Measurements from ENCODE around the gene NUP93.
"Not testable (repeated sequence)": the region's sequence is repeated elsewhere in the genome, so short reads cannot be mapped to it uniquely, and the experiment has no call there.

NUP93 gene

GRCh38 chr16:56864960-56865359 is 135.0 kb downstream of the NUP93 start, which contains the start of gene SLC12A3:
TSS of gene SLC12A3 (plus strand) at chr16:56865207. CDS start at chr16:56865236, 29 bp downstream.
- Histone ChIP-seq H3K36me3 (replicated peaks) (no peaks in the 10 kb centered on the region), H3K9me3 (no peaks in the 10 kb centered on the region), H3K4me3 (no peak within 1 kb of the TSS), H3K27me3 (ENCODE audit: low read depth) (no peaks in the 10 kb centered on the region), H3K4me1 (peaks cover 44% of the 10 kb centered on the region)
- DNase-seq (ENCODE audit: low spot score in 2 of 2), result peak in 1 of 2 experiments; percentile 29
- in situ Hi-C loops (cut with MboI; ENCODE audit: low sequenced_read_pairs), result loop anchor here (5.0 kb wide), 1 partner anchor 72 kb away; no protein-coding TSS in a partner anchor

GRCh38 chr16:56865394-56866062 is 135.6 kb downstream of the NUP93 start:
- peaks cover 38% of the 10 kb centered on the region for H3K4me1 ChIP-seq
- DNase-seq (ENCODE audit: low spot score in 2 of 2), result no peak
- H3K9me3 ChIP-seq, result no peaks in the 10 kb centered on the region
- H3K27me3 ChIP-seq (ENCODE audit: low read depth), result no peaks in the 10 kb centered on the region
- in situ Hi-C loops (cut with MboI; ENCODE audit: low sequenced_read_pairs), result loop anchor here (5.0 kb wide), 1 partner anchor 72 kb away; no protein-coding TSS in a partner anchor
- no peaks in the 10 kb centered on the region for H3K36me3 ChIP-seq (replicated peaks)
- no peak overlapping the region for H3K4me3 ChIP-seq

GRCh38 chr16:56866955-56867830 is 137.3 kb downstream of the NUP93 start:
- Histone ChIP-seq H3K27me3 (ENCODE audit: low read depth) (no peaks in the 10 kb centered on the region), H3K36me3 (replicated peaks) (no peaks in the 10 kb centered on the region), H3K4me3 (no peak overlapping the region), H3K4me1 (peaks cover 24% of the 10 kb centered on the region), H3K9me3 (no peaks in the 10 kb centered on the region)
- DNase-seq (ENCODE audit: low spot score in 2 of 2), result peak; percentile 70 to 87
- in situ Hi-C loops (cut with MboI; ENCODE audit: low sequenced_read_pairs), result loop anchor here (5.0 kb wide), 1 partner anchor 70 kb away; no protein-coding TSS in a partner anchor

GRCh38 chr16:56868175-56868574 is 138.2 kb downstream of the NUP93 start:
- no peak overlapping the region for H3K4me3 ChIP-seq
- no peaks in the 10 kb centered on the region for H3K36me3 ChIP-seq (replicated peaks)
- in situ Hi-C loops (cut with MboI; ENCODE audit: low sequenced_read_pairs), result loop anchor here (5.0 kb wide), 1 partner anchor 69 kb away; no protein-coding TSS in a partner anchor
- peaks cover 17% of the 10 kb centered on the region for H3K4me1 ChIP-seq
- H3K27me3 ChIP-seq (ENCODE audit: low read depth), result no peaks in the 10 kb centered on the region
- H3K9me3 ChIP-seq, result no peaks in the 10 kb centered on the region
- no peak for DNase-seq (ENCODE audit: low spot score in 2 of 2)

GRCh38 chr16:56868766-56869165 is 138.8 kb downstream of the NUP93 start:
- not testable (repeated sequence) for H3K9me3 ChIP-seq; H3K4me3 ChIP-seq; H3K36me3 ChIP-seq (replicated peaks); H3K27me3 ChIP-seq (ENCODE audit: low read depth); DNase-seq (ENCODE audit: low spot score in 2 of 2)
- H3K4me1 ChIP-seq, result peaks cover 17% of the 10 kb centered on the region
- in situ Hi-C loops (cut with MboI; ENCODE audit: low sequenced_read_pairs), result loop anchor here (5.0 kb wide), 1 partner anchor 69 kb away; no protein-coding TSS in a partner anchor

- in situ Hi-C loops (cut with MboI; ENCODE audit: low sequenced_read_pairs), result loop anchor here (5.0 kb wide), 1 partner anchor 68 kb away; no protein-coding TSS in a partner anchor
- H3K4me3 ChIP-seq, result no peak overlapping the region
- DNase-seq (ENCODE audit: low spot score in 2 of 2), result peak; percentile 31 to 65
These were observed 139.8 kb downstream of the NUP93 start for GRCh38 chr16:56869513-56870275.

GRCh38 chr16:56870276-56870888 is 140.5 kb downstream of the NUP93 start:
- Histone ChIP-seq H3K4me3 (no peak overlapping the region), H3K4me1 (peaks cover 5% of the 10 kb centered on the region), H3K36me3 (replicated peaks) (no peaks in the 10 kb centered on the region), H3K27me3 (ENCODE audit: low read depth) (no peaks in the 10 kb centered on the region), H3K9me3 (no peaks in the 10 kb centered on the region)
- in situ Hi-C loops (cut with MboI; ENCODE audit: low sequenced_read_pairs), result no loop called here
- DNase-seq (ENCODE audit: low spot score in 2 of 2), result no peak

More at GRCh38 chr16:56869513-56870275, 139.8 kb downstream of the NUP93 start:
- H3K9me3 ChIP-seq, result no peaks in the 10 kb centered on the region
- H3K27me3 ChIP-seq (ENCODE audit: low read depth), result no peaks in the 10 kb centered on the region
- no peaks in the 10 kb centered on the region for H3K36me3 ChIP-seq (replicated peaks)
- peaks cover 11% of the 10 kb centered on the region for H3K4me1 ChIP-seq

- no peak overlapping the region for H3K4me3 ChIP-seq
- H3K4me1 ChIP-seq, result peaks cover 5% of the 10 kb centered on the region
- no peaks in the 10 kb centered on the region for H3K27me3 ChIP-seq (ENCODE audit: low read depth)
- H3K9me3 ChIP-seq, result no peaks in the 10 kb centered on the region
- H3K36me3 ChIP-seq (replicated peaks), result no peaks in the 10 kb centered on the region
- in situ Hi-C loops (cut with MboI; ENCODE audit: low sequenced_read_pairs), result no loop called here
- DNase-seq (ENCODE audit: low spot score in 2 of 2), result no peak
These were observed 141.3 kb downstream of the NUP93 start for GRCh38 chr16:56871172-56871593.

- no peaks in the 10 kb centered on the region for H3K27me3 ChIP-seq (ENCODE audit: low read depth)
- in situ Hi-C loops (cut with MboI; ENCODE audit: low sequenced_read_pairs), result no loop called here
- no peaks in the 10 kb centered on the region for H3K9me3 ChIP-seq
- no peak overlapping the region for H3K4me3 ChIP-seq
- DNase-seq (ENCODE audit: low spot score in 2 of 2), result no peak
- no peaks in the 10 kb centered on the region for H3K4me1 ChIP-seq
- no peaks in the 10 kb centered on the region for H3K36me3 ChIP-seq (replicated peaks)
These were observed 143.0 kb downstream of the NUP93 start for GRCh38 chr16:56872863-56873391.

GRCh38 chr16:56874800-56875199 is 144.9 kb downstream of the NUP93 start:
- H3K4me3 ChIP-seq, result no peak overlapping the region
- no peaks in the 10 kb centered on the region for H3K36me3 ChIP-seq (replicated peaks)
- DNase-seq (ENCODE audit: low spot score in 2 of 2), result no peak
- no peaks in the 10 kb centered on the region for H3K4me1 ChIP-seq
- H3K27me3 ChIP-seq (ENCODE audit: low read depth), result no peaks in the 10 kb centered on the region
- no peaks in the 10 kb centered on the region for H3K9me3 ChIP-seq
- in situ Hi-C loops (cut with MboI; ENCODE audit: low sequenced_read_pairs), result no loop called here

GRCh38 chr16:56876048-56876447 is 146.1 kb downstream of the NUP93 start:
- Histone ChIP-seq H3K4me1 (no peaks in the 10 kb centered on the region), H3K36me3 (replicated peaks) (no peaks in the 10 kb centered on the region), H3K9me3 (no peaks in the 10 kb centered on the region), H3K4me3 (no peak overlapping the region), H3K27me3 (ENCODE audit: low read depth) (no peaks in the 10 kb centered on the region)
- in situ Hi-C loops (cut with MboI; ENCODE audit: low sequenced_read_pairs), result no loop called here
- DNase-seq (ENCODE audit: low spot score in 2 of 2), result no peak

- no peaks in the 10 kb centered on the region for H3K9me3 ChIP-seq
- no peaks in the 10 kb centered on the region for H3K4me1 ChIP-seq
- H3K27me3 ChIP-seq (ENCODE audit: low read depth), result no peaks in the 10 kb centered on the region
- H3K4me3 ChIP-seq, result no peak overlapping the region
- in situ Hi-C loops (cut with MboI; ENCODE audit: low sequenced_read_pairs), result no loop called here
- DNase-seq (ENCODE audit: low spot score in 2 of 2), result no peak
- no peaks in the 10 kb centered on the region for H3K36me3 ChIP-seq (replicated peaks)
These were observed 147.7 kb downstream of the NUP93 start for GRCh38 chr16:56877486-56878182.
